CD1c-positive myeloid dendritic cell (primary cell): ENCODE results near the gene OPALIN.

Source experiments
- DNase-seq: peaks from one replicate; pipeline ENCODE4 v3.0.0-alpha.2; 2016; ENCODE audit errors: extremely low spot score

OPALIN gene

GRCh38 chr10:96358851-96359540 is at the start of gene OPALIN:
Gene OPALIN, minus strand, starts transcription at chr10:96359002. Its CDS starts 106 bp downstream, at chr10:96358896.
- no peak for DNase-seq

GRCh38 chr10:96408201-96408600 is 49.4 kb upstream of the OPALIN start:
- DNase-seq = no peak

- no peak for DNase-seq
These were observed 48.8 kb upstream of the OPALIN start for GRCh38 chr10:96407560-96408069.

- no peak for DNase-seq
These were observed 47.3 kb upstream of the OPALIN start for GRCh38 chr10:96406091-96406490.

GRCh38 chr10:96402417-96403305 is 43.9 kb upstream of the OPALIN start:
- DNase-seq = no peak

GRCh38 chr10:96401036-96401435 is 42.2 kb upstream of the OPALIN start:
- DNase-seq = no peak

- DNase-seq = no peak
These were observed 41.7 kb upstream of the OPALIN start for GRCh38 chr10:96400465-96400864.

- no peak for DNase-seq
These were observed 39.1 kb upstream of the OPALIN start for GRCh38 chr10:96397902-96398301.

GRCh38 chr10:96395931-96396877 is 37.4 kb upstream of the OPALIN start:
- DNase-seq = peak; percentile 72

GRCh38 chr10:96390460-96390864 is 31.7 kb upstream of the OPALIN start:
- DNase-seq = no peak

GRCh38 chr10:96389785-96390184 is 31.0 kb upstream of the OPALIN start:
- no peak for DNase-seq

GRCh38 chr10:96387601-96388000 is 28.8 kb upstream of the OPALIN start:
- no peak for DNase-seq

- no peak for DNase-seq
These were observed 28.4 kb upstream of the OPALIN start for GRCh38 chr10:96387161-96387560.

- no peak for DNase-seq
These were observed 25.7 kb upstream of the OPALIN start for GRCh38 chr10:96384506-96384905.

GRCh38 chr10:96380821-96381220 is 22.0 kb upstream of the OPALIN start:
- peak; percentile 71 for DNase-seq

- DNase-seq = no peak
These were observed 21.0 kb upstream of the OPALIN start for GRCh38 chr10:96379758-96380157.

GRCh38 chr10:96378741-96379140 is 19.9 kb upstream of the OPALIN start:
- no peak for DNase-seq

- no peak for DNase-seq
These were observed 19.1 kb upstream of the OPALIN start for GRCh38 chr10:96377816-96378294.

- no peak for DNase-seq
These were observed 17.7 kb upstream of the OPALIN start for GRCh38 chr10:96376483-96376882.

GRCh38 chr10:96374985-96375830 is 16.4 kb upstream of the OPALIN start:
- peak; percentile 92 for DNase-seq

GRCh38 chr10:96374639-96374984 is 15.8 kb upstream of the OPALIN start:
- no peak for DNase-seq
